Tibial nerve (tissue), 4 donors: ENCODE data around the gene PLAC8L1. TPM values are rescaled to one million over a fixed set of nuclear protein-coding genes. Genes with fewer than 3 reads are reported as not detected.

Experiments used
- DNase-seq, 2 donors: peaks; one replicate each; pipeline ENCODE4 v3.0.0-alpha.2; 2019; ENCODE audit warnings: low spot score in 2 of 2
- H3K27ac ChIP-seq, 4 donors: fragments of 200-600 bp; sonication (generic) in 3 of 4; one replicate each; pipeline ENCODE4 v1.5.1; 2017 to 2019; ENCODE audit warnings: mild to moderate bottlenecking in 1 of 4
- H3K27me3 ChIP-seq, 2 donors: fragments of 200-600 bp; sonication (generic) in 1 of 2; one replicate each; pipeline versions ENCODE4 v1.5.1 to v1.6.0; 2017 to 2019
- H3K36me3 ChIP-seq, 3 donors: fragments of 200-600 bp; sonication (generic); one replicate each; pipeline ENCODE4 v1.5.1; 2018 to 2019
- H3K4me1 ChIP-seq, 4 donors: fragments of 200-600 bp; sonication (generic) in 3 of 4; one replicate each; pipeline ENCODE4 v1.5.1; 2017 to 2019
- H3K4me3 ChIP-seq, 4 donors: fragments of 200-600 bp; sonication (generic) in 3 of 4; one replicate each; pipeline ENCODE4 v1.5.1; 2017 to 2019; ENCODE audit warnings: mild to moderate bottlenecking in 1 of 4, moderate library complexity in 1 of 4
- H3K9me3 ChIP-seq, 4 donors: fragments of 200-600 bp; sonication (generic) in 3 of 4; one replicate each; pipeline ENCODE4 v1.5.1; 2017 to 2019
- CTCF ChIP-seq, 5 experiments: fragments of 200-600 bp in 3 of 5; fragments of 450-650 bp in 2 of 5; sonication (generic) in 3 of 5; IDR thresholded peaks; one replicate each; pipeline ENCODE4 v1.5.1; 2016 to 2019; ENCODE audit warnings: antibody characterized with exemption in 5 of 5, mild to moderate bottlenecking in 3 of 5, moderate library complexity in 2 of 5
- EP300 ChIP-seq, 2 donors: sonication (generic); formaldehyde crosslinking; IDR thresholded peaks; one replicate each; pipeline ENCODE4 v1.6.1; 2017; ENCODE audit warnings: antibody characterized with exemption in 2 of 2, mild to moderate bottlenecking in 1 of 2
- POLR2A ChIP-seq, 2 donors: fragments of 450-650 bp; IDR thresholded peaks; one replicate each; pipeline ENCODE4 v1.6.1; 2017; ENCODE audit warnings: antibody characterized with exemption in 2 of 2, mild to moderate bottlenecking in 2 of 2, moderate library complexity in 2 of 2
- WGBS, 2 donors: methylation state at CpG; one replicate each; pipeline ENCODE4 v1.1.5; 2018; 5-methylcytosine and 5-hydroxymethylcytosine counted together
- total RNA-seq, 4 donors: library from RNA; depleted of rRNA; stranded (reverse); fragments of >200 nt; gene quantifications; one replicate each; pipeline ENCODE4 v1.1.0, GENCODE V29; 2016

The PLAC8L1 gene
- total RNA-seq, result not detected

GRCh38 chr5:146105477-146105876, at the start of gene PLAC8L1:
Gene PLAC8L1 (minus strand): TSS chr5:146105577. CDS start chr5:146104311, 1,266 bp downstream.
- Histone ChIP-seq H3K4me3 (no peak within 1 kb of the TSS), H3K36me3 (peaks cover 0 to 16% (median 0%) of the 10 kb centered on the region in 3 donors), H3K4me1 (no peaks in the 10 kb centered on the region), H3K27me3 (no peaks in the 10 kb centered on the region), H3K9me3 (no peaks in the 10 kb centered on the region), H3K27ac (no peak within 1 kb of the TSS)
- TF ChIP-seq POLR2A (IDR thresholded peaks at IDR 0.05), result no peak
- no peak for TF ChIP-seq EP300 (IDR thresholded peaks at IDR 0.05)
- TF ChIP-seq CTCF (IDR thresholded peaks at IDR 0.05), result no peak
- no peak for DNase-seq
- 81 to 90% methylated on average over 2 of the region's 2 CpGs for whole genome bisulfite sequencing, 2 donors

- H3K27ac ChIP-seq, result no peak overlapping the region
- no peaks in the 10 kb centered on the region for H3K27me3 ChIP-seq
- no peaks in the 10 kb centered on the region for H3K4me1 ChIP-seq
- DNase-seq, result no peak
- no peak overlapping the region for H3K4me3 ChIP-seq
- WGBS, 2 donors, result 50 to 73% methylated on average over 3 of the region's 3 CpGs
- TF ChIP-seq POLR2A (IDR thresholded peaks at IDR 0.05) (no peak), EP300 (IDR thresholded peaks at IDR 0.05) (no peak), CTCF (IDR thresholded peaks at IDR 0.05) (no peak)
- no peaks in the 10 kb centered on the region for H3K9me3 ChIP-seq
- peaks cover 4 to 95% (median 19%) of the 10 kb centered on the region in 3 donors for H3K36me3 ChIP-seq
These were observed 46.6 kb upstream of the PLAC8L1 start for GRCh38 chr5:146151970-146152369.

- H3K27me3 ChIP-seq, result no peaks in the 10 kb centered on the region
- no peak for DNase-seq
- H3K4me3 ChIP-seq, result no peak overlapping the region
- WGBS, 2 donors, result 77 to 82% methylated on average over 8 of the region's 8 CpGs
- TF ChIP-seq CTCF (IDR thresholded peaks at IDR 0.05) (no peak), POLR2A (IDR thresholded peaks at IDR 0.05) (no peak), EP300 (IDR thresholded peaks at IDR 0.05) (no peak)
- peaks cover 0 to 96% (median 16%) of the 10 kb centered on the region in 3 donors for H3K36me3 ChIP-seq
- H3K9me3 ChIP-seq, result no peaks in the 10 kb centered on the region
- no peaks in the 10 kb centered on the region for H3K4me1 ChIP-seq
- H3K27ac ChIP-seq, result no peak overlapping the region
These were observed 32.6 kb upstream of the PLAC8L1 start for GRCh38 chr5:146137967-146138403.

GRCh38 chr5:146130440-146131045, 25.2 kb upstream of the PLAC8L1 start:
- Histone ChIP-seq H3K27me3 (no peaks in the 10 kb centered on the region), H3K9me3 (no peaks in the 10 kb centered on the region), H3K27ac (no peak overlapping the region), H3K4me3 (no peak overlapping the region), H3K36me3 (peaks cover 2 to 91% (median 5%) of the 10 kb centered on the region in 3 donors), H3K4me1 (no peaks in the 10 kb centered on the region)
- WGBS, 2 donors, result 61 to 64% methylated on average over 3 of the region's 3 CpGs
- DNase-seq, result no peak
- TF ChIP-seq EP300 (IDR thresholded peaks at IDR 0.05) (no peak), CTCF (IDR thresholded peaks at IDR 0.05) (peak; percentile 25 to 51 (median 29))

- no peak for DNase-seq
- Histone ChIP-seq H3K27ac (no peak overlapping the region), H3K27me3 (no peaks in the 10 kb centered on the region), H3K4me1 (no peaks in the 10 kb centered on the region), H3K4me3 (no peak overlapping the region), H3K36me3 (peaks cover 0 to 83% (median 5%) of the 10 kb centered on the region in 3 donors), H3K9me3 (no peaks in the 10 kb centered on the region)
- TF ChIP-seq CTCF (IDR thresholded peaks at IDR 0.05) (no peak), EP300 (IDR thresholded peaks at IDR 0.05) (no peak), POLR2A (IDR thresholded peaks at IDR 0.05) (no peak)
These were observed 20.7 kb upstream of the PLAC8L1 start for GRCh38 chr5:146126068-146126467.
